ENCODE data around the gene ITGA5. TPM values are rescaled to one million over a fixed set of nuclear protein-coding genes. Genes with fewer than 3 reads are reported as not detected.

ITGA5 gene
- total and polyA plus RNA-seq, 2 experiments from 2014 or later = 52.6 to 55.8 TPM

GRCh38 chr12:54350743-54351142 lies 68.3 kb downstream of the ITGA5 start:
- Histone ChIP-seq H3K27ac (peak overlapping the region; percentile 7), H3K27me3 (no peaks in the 10 kb centered on the region), H3K36me3 (peaks cover 29% of the 10 kb centered on the region), H3K4me1 (ENCODE audit: low read depth) (peaks cover 38% of the 10 kb centered on the region), H3K9me3 (ENCODE audit: low read depth) (no peaks in the 10 kb centered on the region), H3K4me3 (no peak overlapping the region)
- peak in 1 of 2 donors; percentile 40 for DNase-seq (ENCODE audit: low read depth in 1 of 2, low spot score in 1 of 2)
- TF ChIP-seq CTCF (IDR thresholded peaks at IDR 0.05; ENCODE audit: low read depth, low read length) = no peak

GRCh38 chr12:54349679-54350078 lies 69.4 kb downstream of the ITGA5 start:
- H3K27me3 ChIP-seq = no peaks in the 10 kb centered on the region
- H3K4me3 ChIP-seq = no peak overlapping the region
- peaks cover 38% of the 10 kb centered on the region for H3K36me3 ChIP-seq
- no peak overlapping the region for H3K27ac ChIP-seq
- TF ChIP-seq CTCF (IDR thresholded peaks at IDR 0.05; ENCODE audit: low read depth, low read length) = no peak
- no peak for DNase-seq (ENCODE audit: low read depth in 1 of 2, low spot score in 1 of 2)
- peaks cover 28% of the 10 kb centered on the region for H3K4me1 ChIP-seq (ENCODE audit: low read depth)
- H3K9me3 ChIP-seq (ENCODE audit: low read depth) = no peaks in the 10 kb centered on the region

GRCh38 chr12:54349036-54349435 lies 70.0 kb downstream of the ITGA5 start:
- Histone ChIP-seq H3K27ac (no peak overlapping the region), H3K27me3 (no peaks in the 10 kb centered on the region), H3K36me3 (peaks cover 38% of the 10 kb centered on the region), H3K9me3 (ENCODE audit: low read depth) (no peaks in the 10 kb centered on the region), H3K4me1 (ENCODE audit: low read depth) (peaks cover 28% of the 10 kb centered on the region), H3K4me3 (no peak overlapping the region)
- no peak for TF ChIP-seq CTCF (IDR thresholded peaks at IDR 0.05; ENCODE audit: low read depth, low read length)
- DNase-seq (ENCODE audit: low read depth in 1 of 2, low spot score in 1 of 2) = no peak

Other genes starting within 250 kb of the ITGA5 start
- 54.2 and 57.2 TPM in 2 replicates for gene SMUG1, start 230.3 kb downstream of the ITGA5 start, total RNA-seq
- gene SMUG1, start 230.3 kb downstream of the ITGA5 start, polyA plus RNA-seq = 39.8 and 50.9 TPM in 2 replicates
- 72.7 and 98.3 TPM in 2 replicates for gene CBX5, start 139.1 kb downstream of the ITGA5 start, total RNA-seq
- 49.5 and 63.9 TPM in 2 replicates for gene CBX5, start 139.1 kb downstream of the ITGA5 start, polyA plus RNA-seq
- gene HNRNPA1, start 138.5 kb downstream of the ITGA5 start, total RNA-seq = 782 and 963 TPM in 2 replicates
- 794 and 804 TPM in 2 replicates for gene HNRNPA1, start 138.5 kb downstream of the ITGA5 start, polyA plus RNA-seq
- 4.9 and 9.9 TPM in 2 replicates for gene NFE2, start 118.3 kb downstream of the ITGA5 start, total RNA-seq
- gene NFE2, start 118.3 kb downstream of the ITGA5 start, polyA plus RNA-seq = 8.4 and 10.1 TPM in 2 replicates
- gene COPZ1, start 94.1 kb downstream of the ITGA5 start, total RNA-seq = 131 and 152 TPM in 2 replicates
- 213 and 233 TPM in 2 replicates for gene COPZ1, start 94.1 kb downstream of the ITGA5 start, polyA plus RNA-seq
- gene GPR84, start 54.8 kb downstream of the ITGA5 start, total RNA-seq = 0.09 TPM in 1 of 2 replicates, not detected in the other
- gene GPR84, start 54.8 kb downstream of the ITGA5 start, polyA plus RNA-seq = not detected in 2 replicates
- 13.0 and 20.0 TPM in 2 replicates for gene ZNF385A, start 34.5 kb downstream of the ITGA5 start, total RNA-seq
- 13.4 and 16.0 TPM in 2 replicates for gene ZNF385A, start 34.5 kb downstream of the ITGA5 start, polyA plus RNA-seq
- gene GTSF1, start 54.3 kb upstream of the ITGA5 start, total RNA-seq = not detected in 2 replicates
- gene GTSF1, start 54.3 kb upstream of the ITGA5 start, polyA plus RNA-seq = 0.40 TPM in 1 of 2 replicates, not detected in the other
- 0.06 and 0.28 TPM in 2 replicates for gene NCKAP1L, start 78.5 kb upstream of the ITGA5 start, total RNA-seq
- 0.07 and 0.19 TPM in 2 replicates for gene NCKAP1L, start 78.5 kb upstream of the ITGA5 start, polyA plus RNA-seq
- 17.0 and 23.7 TPM in 2 replicates for gene PDE1B, start 130.3 kb upstream of the ITGA5 start, total RNA-seq
- gene PDE1B, start 130.3 kb upstream of the ITGA5 start, polyA plus RNA-seq = 22.1 and 25.6 TPM in 2 replicates
- 138 and 154 TPM in 2 replicates for gene PPP1R1A, start 169.4 kb upstream of the ITGA5 start, total RNA-seq
- 196 and 266 TPM in 2 replicates for gene PPP1R1A, start 169.4 kb upstream of the ITGA5 start, polyA plus RNA-seq
- gene LACRT, start 215.6 kb upstream of the ITGA5 start, total RNA-seq = not detected in 2 replicates
- not detected in 2 replicates for gene LACRT, start 215.6 kb upstream of the ITGA5 start, polyA plus RNA-seq
- not detected in 2 replicates for gene DCD, start 229.1 kb upstream of the ITGA5 start, total RNA-seq
- 0.22 TPM in 1 of 2 replicates, not detected in the other for gene DCD, start 229.1 kb upstream of the ITGA5 start, polyA plus RNA-seq

Measured in cardiac muscle cell (in vitro differentiated cells and primary cell).